H1 (cell line): Measurements from ENCODE around the gene NFYA. TPM values are rescaled to one million over a fixed set of nuclear protein-coding genes. Genes with fewer than 3 reads are reported as not detected.

Experiments used
- CTCF ChIA-PET: fragments of 300-600 bp; sonication (Branson Sonifier 250); formaldehyde crosslinking; loops from one replicate; lab custom pipeline; 2021; ENCODE audit not compliant: partially characterized antibody; lab: Charles Lee
- POLR2A ChIA-PET: fragments of 300-600 bp; sonication (Branson Sonifier 250); formaldehyde crosslinking; loops from one replicate; lab custom pipeline; 2021; ENCODE audit warnings: inconsistent platforms; ENCODE audit not compliant: partially characterized antibody; lab: Charles Lee
- DNase-seq, 2 experiments: peaks; one replicate each; pipeline versions ENCODE4 v3.0.0 to v3.0.0-alpha.2; 2010 to 2022; ENCODE audit warnings: low spot score in 2 of 2, low read depth in 1 of 2, mixed read lengths in 1 of 2
- FAIRE-seq: peaks from 2 replicates; lab custom pipeline; 2011; peaks lifted over from hg19 to GRCh38; lab: Jason Lieb, UNC
- H2AFZ ChIP-seq: 2 replicates; pipeline ENCODE4 v1.8.1; 2012; ENCODE audit warnings: low read length, inconsistent platforms
- H2AK5ac ChIP-seq: 2 replicates; pipeline ENCODE4 v1.6.1; 2013; ENCODE audit warnings: low read depth, low read length
- H2BK120ac ChIP-seq: replicated peaks from 2 replicates; pipeline ENCODE3; 2013; ENCODE audit warnings: low read depth, low read length, inconsistent platforms
- H2BK12ac ChIP-seq: 2 replicates; pipeline ENCODE4 v1.6.1; 2013; ENCODE audit warnings: low read depth, low read length
- H2BK15ac ChIP-seq: 2 replicates; pipeline ENCODE4 v1.6.1; 2013; ENCODE audit warnings: low read length
- H2BK20ac ChIP-seq: 2 replicates; pipeline ENCODE4 v1.6.1; 2013; ENCODE audit warnings: low read length
- H2BK5ac ChIP-seq: 2 replicates; pipeline ENCODE4 v1.6.1; 2013; ENCODE audit warnings: low read depth, low read length
- H3K14ac ChIP-seq: 2 replicates; pipeline ENCODE4 v1.6.1; 2013; ENCODE audit warnings: inconsistent platforms; ENCODE audit not compliant: insufficient read length
- H3K18ac ChIP-seq: 2 replicates; pipeline ENCODE4 v1.6.1; 2013; ENCODE audit warnings: low read length; ENCODE audit errors: extremely low read depth
- H3K23ac ChIP-seq: 2 replicates; pipeline ENCODE4 v1.6.1; 2013; ENCODE audit warnings: inconsistent platforms; ENCODE audit not compliant: insufficient read length
- H3K23me2 ChIP-seq: 2 replicates; pipeline ENCODE4 v1.6.1; 2013; ENCODE audit warnings: low read depth, low read length
- H3K27ac ChIP-seq: 2 replicates; pipeline ENCODE4 v1.6.1; 2011; ENCODE audit warnings: low read depth, low read length, inconsistent platforms
- H3K27me3 ChIP-seq, 4 experiments: replicated peaks in 1 of 4; 1 replicate in 1 of 4; 2 replicates in 3 of 4; pipeline versions ENCODE4 v1.6.1 to v1.8.1; 2011 to 2013; ENCODE audit warnings: low read length in 3 of 4, mild to moderate bottlenecking in 3 of 4, inconsistent platforms in 2 of 4, mixed read lengths in 2 of 4, moderate library complexity in 1 of 4; ENCODE audit not compliant: control insufficient read depth in 3 of 4, insufficient read depth in 3 of 4; ENCODE audit errors: extremely low read depth in 1 of 4
- H3K36me3 ChIP-seq, 4 experiments: 2 replicates each; pipeline versions ENCODE4 v1.6.1 to v1.8.1; 2011 to 2013; ENCODE audit warnings: mild to moderate bottlenecking in 4 of 4, low read length in 3 of 4, moderate library complexity in 2 of 4, control low read depth in 1 of 4, inconsistent platforms in 1 of 4; ENCODE audit not compliant: insufficient read depth in 4 of 4, control insufficient read depth in 2 of 4
- H3K4ac ChIP-seq: replicated peaks from 2 replicates; pipeline ENCODE3; 2013; ENCODE audit warnings: low read length, low read depth, mixed read lengths, inconsistent platforms; ENCODE audit not compliant: insufficient read length
- H3K4me1 ChIP-seq, 4 experiments: replicated peaks in 1 of 4; 1 replicate in 1 of 4; 2 replicates in 3 of 4; pipeline versions ENCODE4 v1.6.1 to v1.8.1; 2011 to 2013; ENCODE audit warnings: low read length in 3 of 4, inconsistent platforms in 2 of 4, mixed read lengths in 1 of 4; ENCODE audit not compliant: insufficient read depth in 4 of 4, control insufficient read depth in 3 of 4
- H3K4me2 ChIP-seq, 2 experiments: 2 replicates each; pipeline versions ENCODE4 v1.6.1 to v1.8.1; 2011 to 2013; ENCODE audit warnings: low read depth in 2 of 2, low read length in 2 of 2, control low read depth in 1 of 2, inconsistent platforms in 1 of 2, mild to moderate bottlenecking in 1 of 2; ENCODE audit not compliant: insufficient read depth in 1 of 2
- H3K4me3 ChIP-seq, 4 experiments: fragments of 200-600, 300-600 bp in 1 of 4; sonication (generic), shearing (Covaris generic), sonication (Bioruptor Twin) in 1 of 4; 2 replicates each; pipeline versions ENCODE4 v1.5.1 to v1.8.1; 2011 to 2016; ENCODE audit warnings: low read length in 4 of 4, low read depth in 3 of 4, control low read depth in 2 of 4, inconsistent platforms in 2 of 4, mild to moderate bottlenecking in 2 of 4, mixed read lengths in 1 of 4, moderate library complexity in 1 of 4; ENCODE audit not compliant: insufficient read depth in 2 of 4; ENCODE audit errors: extremely low read depth in 1 of 4
- H3K56ac ChIP-seq: replicated peaks from 2 replicates; pipeline ENCODE3; 2013; ENCODE audit warnings: low read depth, mild to moderate bottlenecking, mixed read lengths, low read length, inconsistent platforms; ENCODE audit not compliant: insufficient read length
- H3K79me1 ChIP-seq: 2 replicates; pipeline ENCODE4 v1.6.1; 2013; ENCODE audit warnings: low read depth, low read length, control low read depth
- H3K79me2 ChIP-seq, 2 experiments: 2 replicates each; pipeline versions ENCODE4 v1.6.1 to v1.8.1; 2012 to 2013; ENCODE audit warnings: low read length in 2 of 2, mild to moderate bottlenecking in 2 of 2, inconsistent platforms in 1 of 2; ENCODE audit not compliant: insufficient read depth in 2 of 2, control insufficient read depth in 1 of 2
- H3K9ac ChIP-seq, 4 experiments: replicated peaks in 1 of 4; 1 replicate in 1 of 4; 2 replicates in 3 of 4; pipeline versions ENCODE4 v1.6.1 to v1.8.1; 2011 to 2013; ENCODE audit warnings: low read depth in 3 of 4, low read length in 3 of 4, control low read depth in 2 of 4, mild to moderate bottlenecking in 2 of 4, moderate library complexity in 2 of 4, inconsistent platforms in 1 of 4; ENCODE audit errors: extremely low read depth in 1 of 4
- H3K9me3 ChIP-seq, 2 experiments: 2 replicates each; pipeline versions ENCODE4 v1.6.1 to v1.8.1; 2012 to 2013; ENCODE audit warnings: mild to moderate bottlenecking in 2 of 2, moderate library complexity in 2 of 2, control low read depth in 1 of 2, inconsistent platforms in 1 of 2, low read depth in 1 of 2, low read length in 1 of 2, mixed read lengths in 1 of 2; ENCODE audit not compliant: insufficient read depth in 2 of 2
- H4K20me1 ChIP-seq, 2 experiments: replicated peaks in 1 of 2; 2 replicates each; pipeline versions ENCODE3 to v1.8.1; 2011 to 2013; ENCODE audit warnings: inconsistent platforms in 2 of 2, low read length in 2 of 2, mild to moderate bottlenecking in 1 of 2; ENCODE audit not compliant: insufficient read depth in 2 of 2, control insufficient read depth in 1 of 2
- H4K5ac ChIP-seq: 2 replicates; pipeline ENCODE4 v1.6.1; 2013; ENCODE audit warnings: low read length, low read depth, mixed read lengths, inconsistent platforms; ENCODE audit not compliant: insufficient read length
- H4K8ac ChIP-seq: 2 replicates; pipeline ENCODE4 v1.8.0; 2013; ENCODE audit warnings: mild to moderate bottlenecking, moderate library complexity, low read length, inconsistent platforms; ENCODE audit not compliant: insufficient read depth; ENCODE audit errors: extremely low read depth
- H4K91ac ChIP-seq: replicated peaks from 2 replicates; pipeline ENCODE3; 2013; ENCODE audit warnings: low read length, mixed read lengths, inconsistent platforms; ENCODE audit not compliant: insufficient read length
- HDAC6 ChIP-seq: IDR thresholded peaks from one replicate; pipeline ENCODE4 v1.7.1; 2012; ENCODE audit warnings: low read depth, mild to moderate bottlenecking, inconsistent platforms, low read length, moderate library complexity
- JUN ChIP-seq: IDR thresholded peaks from 2 replicates; pipeline ENCODE4 v1.6.1; 2011; ENCODE audit warnings: low read depth, mild to moderate bottlenecking, improper control_type of control experiment, low read length
- MAX ChIP-seq: IDR thresholded peaks from 2 replicates; pipeline ENCODE4 v1.6.1; 2012; ENCODE audit warnings: inconsistent platforms
- POLR2A ChIP-seq, 2 experiments: IDR thresholded peaks; 1 replicate in 1 of 2; 2 replicates in 1 of 2; pipeline ENCODE4 v1.6.1; 2011; ENCODE audit warnings: low read depth in 2 of 2, low read length in 2 of 2, mild to moderate bottlenecking in 2 of 2; ENCODE audit errors: control extremely low read depth in 1 of 2
- SRF ChIP-seq: IDR thresholded peaks from 2 replicates; pipeline ENCODE4 v1.6.1; 2011; ENCODE audit warnings: mild to moderate bottlenecking, low read depth, low read length, moderate library complexity
- WGBS, 2 experiments: shearing (Covaris generic) in 1 of 2; methylation state at CpG; one replicate each; pipeline versions ENCODE4 v1.1.6 to v1.1.7; 2013 to 2015; ENCODE audit warnings: low lambda C conversion rate in 2 of 2, mixed read lengths in 2 of 2, inconsistent platforms in 1 of 2, low coverage in 1 of 2, missing lambda C conversion rate in 1 of 2; ENCODE audit not compliant: insufficient replicate concordance in 2 of 2, insufficient coverage in 1 of 2, insufficient read length in 1 of 2; ENCODE audit errors: extremely low coverage in 1 of 2, missing lambda C conversion rate in 1 of 2; 5-methylcytosine and 5-hydroxymethylcytosine counted together
- polyA plus RNA-seq, 7 experiments: library from polyadenylated mRNA; depleted of rRNA in 3 of 7; stranded (reverse) in 5 of 7; unstranded in 2 of 7; fragments of >200 nt in 5 of 7; fragments of 200-250 nt in 2 of 7; gene quantifications; 1 replicate in 5 of 7; 2 replicates in 1 of 7; 4 replicates in 1 of 7; pipeline versions ENCODE4 v1.2.1 to v1.2.3, GENCODE V29; 2011 to 2013; ENCODE audit warnings: missing spikeins in 2 of 7, mixed read lengths in 2 of 7
- total RNA-seq: library from RNA; stranded (reverse); fragmentation: NEBNext Ultra II Directional; extraction: Animal tissue kit (Norgen Biotek cat#: 25700); gene quantifications from 2 replicates; pipeline ENCODE4 v1.2.1, GENCODE V29; 2021

Gene NFYA
- total and polyA plus RNA-seq, 2 of the 8 experiments (the other 6 are each of a cell fraction or from before 2014, with no cell fraction given): 19.8 to 33.7 TPM

DNA sequence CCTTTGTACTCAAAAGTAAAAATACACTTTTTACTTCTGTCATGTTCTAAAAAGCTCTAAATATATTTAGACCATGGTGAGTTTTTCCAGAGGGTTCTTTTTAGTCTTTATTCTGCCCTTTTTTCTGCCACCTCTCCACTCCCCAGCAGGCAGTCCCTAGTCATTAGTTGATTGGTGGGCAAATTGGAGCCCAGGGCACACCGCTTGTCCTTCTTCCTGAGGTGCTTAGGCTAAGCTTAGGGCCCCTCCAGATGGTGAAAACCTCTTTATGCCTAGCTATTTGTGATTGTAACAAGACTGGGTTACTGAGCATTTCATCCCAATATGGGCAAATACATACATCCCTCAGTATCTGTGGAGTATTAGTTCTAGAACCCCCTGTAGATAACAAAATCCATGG is 75.1 kb downstream of the NFYA start:
- no peak overlapping the region for H4K8ac ChIP-seq
- H4K5ac ChIP-seq: no peak overlapping the region
- H2BK5ac ChIP-seq: no peak overlapping the region
- no peak overlapping the region for H2BK15ac ChIP-seq
- no peak overlapping the region for H4K91ac ChIP-seq
- TF ChIP-seq HDAC6 (no peak), JUN (no peak), SRF (no peak), MAX (no peak), POLR2A (IDR thresholded peaks at IDR 0.05; ENCODE audit: control extremely low read depth in 1 of 2, low read depth in 2 of 2, low read length in 2 of 2) (no peak)
- TF ChIP-seq, all 59 proteins: peak for 0
- H3K79me1 ChIP-seq: no peaks in the 10 kb centered on the region
- no peak overlapping the region for H3K9ac ChIP-seq
- no peak overlapping the region for H3K56ac ChIP-seq
- H4K20me1 ChIP-seq: no peaks in the 10 kb centered on the region
- H3K4me1 ChIP-seq: no peaks in the 10 kb centered on the region
- DNase-seq (no peak), FAIRE-seq (no peak)
- H2BK20ac ChIP-seq: no peak overlapping the region
- WGBS, 2 experiments: 89% methylated on average over 1 of the region's 1 CpG; no CpG with 5 or more reads in 1 of the 2 experiments
- H2AFZ ChIP-seq: no peak overlapping the region
- no peaks in the 10 kb centered on the region for H3K79me2 ChIP-seq
- no peak overlapping the region for H3K27ac ChIP-seq
- no peak overlapping the region for H3K4me2 ChIP-seq
- H3K27me3 ChIP-seq: no peaks in the 10 kb centered on the region
- no peak overlapping the region for H3K4ac ChIP-seq
- ChIA-PET CTCF (interaction anchor here (0.9 to 1.4 kb wide), 2 partner anchors 33 to 44 kb away, joined by 3 to 5 read pairs; no protein-coding TSS in a partner anchor), POLR2A (no interaction called here)
- H3K23me2 ChIP-seq: 0 out of 2 replicates have a peak, but pooled peaks cover 3% of the 10 kb centered on the region
- H2BK12ac ChIP-seq: no peak overlapping the region
- H3K14ac ChIP-seq: no peak overlapping the region
- H3K36me3 ChIP-seq: no peaks in the 10 kb centered on the region
- H3K9me3 ChIP-seq: no peaks in the 10 kb centered on the region
- no peak overlapping the region for H3K4me3 ChIP-seq
- no peak overlapping the region for H2BK120ac ChIP-seq
- H2AK5ac ChIP-seq: no peak overlapping the region
- H3K23ac ChIP-seq: no peak overlapping the region
- H3K18ac ChIP-seq: no peak overlapping the region
